Spleen (tissue), 11 donors: ENCODE results near the gene ALOX5AP. TPM values are rescaled to one million over a fixed set of nuclear protein-coding genes. Genes with fewer than 3 reads are reported as not detected.

Source experiments
- DNase-seq: peaks from one replicate; pipeline ENCODE4 v3.0.0-alpha.2; 2020
- H3K27ac ChIP-seq, 8 donors: fragments of 200-600 bp; sonication (generic) in 7 of 8; 1 replicate in 4 of 8; 2 replicates in 4 of 8; pipeline versions ENCODE4 v1.5.0 to v1.8.0; 2016 to 2021; ENCODE audit warnings: inconsistent platforms in 4 of 8, mild to moderate bottlenecking in 4 of 8, moderate library complexity in 1 of 8
- H3K27me3 ChIP-seq, 7 donors: fragments of 200-600 bp; sonication (generic) in 6 of 7; replicated peaks in 1 of 7; 1 replicate in 4 of 7; 2 replicates in 3 of 7; pipeline versions ENCODE4 v1.5.0 to v1.8.0; 2016 to 2021; ENCODE audit warnings: inconsistent platforms in 3 of 7, mild to moderate bottlenecking in 1 of 7
- H3K36me3 ChIP-seq, 6 donors: fragments of 200-600 bp; sonication (generic) in 5 of 6; 1 replicate in 4 of 6; 2 replicates in 2 of 6; pipeline versions ENCODE4 v1.5.0 to v1.8.0; 2016 to 2021; ENCODE audit warnings: inconsistent platforms in 2 of 6
- H3K4me1 ChIP-seq, 6 donors: fragments of 200-600 bp; sonication (generic) in 5 of 6; 1 replicate in 3 of 6; 2 replicates in 3 of 6; pipeline versions ENCODE4 v1.5.0 to v1.8.0; 2016 to 2021; ENCODE audit warnings: inconsistent platforms in 3 of 6
- H3K4me3 ChIP-seq, 8 donors: fragments of 200-600 bp; sonication (generic) in 7 of 8; 1 replicate in 4 of 8; 2 replicates in 4 of 8; pipeline versions ENCODE4 v1.5.0 to v1.8.0; 2016 to 2021; ENCODE audit warnings: inconsistent platforms in 4 of 8, mild to moderate bottlenecking in 4 of 8, moderate library complexity in 2 of 8
- H3K9me3 ChIP-seq, 8 donors: fragments of 200-600 bp; sonication (generic) in 7 of 8; 1 replicate in 4 of 8; 2 replicates in 4 of 8; pipeline versions ENCODE4 v1.5.0 to v1.8.0; 2016 to 2021; ENCODE audit warnings: inconsistent platforms in 4 of 8
- POLR2A ChIP-seq, 3 donors: fragments of 450-650 bp; IDR thresholded peaks; one replicate each; pipeline ENCODE4 v1.5.1; 2017; ENCODE audit warnings: antibody characterized with exemption in 3 of 3, mild to moderate bottlenecking in 1 of 3
- POLR2AphosphoS5 ChIP-seq, 3 donors: sonication (generic); formaldehyde crosslinking; IDR thresholded peaks; one replicate each; pipeline ENCODE4 v1.5.1; 2017; ENCODE audit warnings: antibody characterized with exemption in 3 of 3
- WGBS, 5 donors: extraction: QIAGEN DNeasy Blood & Tissue Kit in 3 of 5; methylation state at CpG; one replicate each; pipeline versions ENCODE4 v1.1.5 to v1.1.7; 2013 to 2018; 5-methylcytosine and 5-hydroxymethylcytosine counted together
- intact Hi-C: fragments of 100-400 bp; cut with DNase I; formaldehyde crosslinking; loops from one replicate; pipeline ENCODE4 v1.15.0; 2023; ENCODE audit warnings: low total_unique reads
- polyA plus RNA-seq, 3 donors: library from polyadenylated mRNA; stranded (reverse); fragments of 200-250 nt; gene quantifications; one replicate each; pipeline ENCODE4 v1.2.1, GENCODE V29; 2013
- total RNA-seq, 7 donors: library from RNA; depleted of rRNA in 3 of 7; stranded (reverse); fragments of >200 nt in 3 of 7; fragmentation: NEBNext Ultra II Directional in 4 of 7; extraction: Animal tissue kit (Norgen Biotek cat#: 25700) in 4 of 7; gene quantifications; one replicate each; pipeline versions ENCODE4 v1.1.0 to v1.2.1, GENCODE V29; 2016 to 2021
- TF ChIP-seq, protein P1 (sequence below), 11 experiments: fragments of 200-600 bp in 7 of 11; fragments of 450-650 bp in 4 of 11; sonication (generic) in 4 of 11; IDR thresholded peaks in 8 of 11; conservative IDR thresholded peaks in 3 of 11; 1 replicate in 7 of 11; 2 replicates in 4 of 11; pipeline versions ENCODE4 v1.4.0 to v1.8.0; 2016 to 2021; ENCODE audit warnings: antibody characterized with exemption in 11 of 11, inconsistent platforms in 4 of 11, mild to moderate bottlenecking in 1 of 11
- donor health status: healthy with polysubstance abuse.
- donor health status: DM: no; HTN: no; CAD: no; lungs with moderate emphysema.
- donor health status: DM: no; HTN: no; CAD: no.
- donor health status: Bipolar disorder and iron deficiency.
- donor health status: healthy.
- donor health status: DM: no; HTN: no; CAD: no.
- donor health status: DM: yes; HTN: yes; CAD: no.

Gene ALOX5AP
- total and polyA plus RNA-seq, 10 donors: 36.8 to 268 (median 70.0) TPM

GRCh38 chr13:30789166-30789862, 54.0 kb downstream of the ALOX5AP start:
- Histone ChIP-seq H3K36me3 (peaks cover 0 to 25% (median 0%) of the 10 kb centered on the region in 6 donors), H3K4me1 (peaks cover 0 to 15% (median 5%) of the 10 kb centered on the region in 6 donors), H3K4me3 (no peak overlapping the region), H3K27me3 (no peaks in the 10 kb centered on the region), H3K27ac (no peak overlapping the region), H3K9me3 (no peaks in the 10 kb centered on the region)
- intact Hi-C loops: no loop called here
- 67 to 86% (median 78%) methylated on average over 3 of the region's 3 CpGs for WGBS, 5 donors
- DNase-seq: no peak
- TF ChIP-seq POLR2A (IDR thresholded peaks at IDR 0.05) (no peak), POLR2AphosphoS5 (IDR thresholded peaks at IDR 0.05) (no peak)
- TF ChIP-seq, protein P1, sequence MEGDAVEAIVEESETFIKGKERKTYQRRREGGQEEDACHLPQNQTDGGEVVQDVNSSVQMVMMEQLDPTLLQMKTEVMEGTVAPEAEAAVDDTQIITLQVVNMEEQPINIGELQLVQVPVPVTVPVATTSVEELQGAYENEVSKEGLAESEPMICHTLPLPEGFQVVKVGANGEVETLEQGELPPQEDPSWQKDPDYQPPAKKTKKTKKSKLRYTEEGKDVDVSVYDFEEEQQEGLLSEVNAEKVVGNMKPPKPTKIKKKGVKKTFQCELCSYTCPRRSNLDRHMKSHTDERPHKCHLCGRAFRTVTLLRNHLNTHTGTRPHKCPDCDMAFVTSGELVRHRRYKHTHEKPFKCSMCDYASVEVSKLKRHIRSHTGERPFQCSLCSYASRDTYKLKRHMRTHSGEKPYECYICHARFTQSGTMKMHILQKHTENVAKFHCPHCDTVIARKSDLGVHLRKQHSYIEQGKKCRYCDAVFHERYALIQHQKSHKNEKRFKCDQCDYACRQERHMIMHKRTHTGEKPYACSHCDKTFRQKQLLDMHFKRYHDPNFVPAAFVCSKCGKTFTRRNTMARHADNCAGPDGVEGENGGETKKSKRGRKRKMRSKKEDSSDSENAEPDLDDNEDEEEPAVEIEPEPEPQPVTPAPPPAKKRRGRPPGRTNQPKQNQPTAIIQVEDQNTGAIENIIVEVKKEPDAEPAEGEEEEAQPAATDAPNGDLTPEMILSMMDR (IDR thresholded peaks at IDR 0.05 in 8 of 11, conservative IDR thresholded peaks at IDR 0.05 in 3 of 11): no peak

DNA sequence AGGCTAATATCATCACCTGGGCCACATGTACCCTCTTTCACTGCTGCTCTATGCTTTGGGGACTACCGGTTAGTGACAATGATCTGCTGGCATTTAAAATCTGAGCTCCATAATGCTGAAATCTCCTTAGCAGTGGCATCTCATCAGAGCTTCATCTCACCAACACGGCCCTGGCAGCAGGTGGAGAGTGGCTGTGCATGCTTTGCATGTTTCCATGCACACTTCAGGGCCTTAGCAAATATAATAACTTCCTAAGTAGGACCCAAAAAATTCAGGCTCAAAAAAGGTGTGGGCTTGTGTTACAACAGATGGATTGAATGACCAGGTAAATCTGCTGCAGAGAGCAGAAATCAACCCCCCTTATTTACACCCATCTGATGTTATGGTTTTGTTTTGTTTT, 55.2 kb downstream of the ALOX5AP start:
- peaks cover 0 to 13% (median 4%) of the 10 kb centered on the region in 6 donors for H3K4me1 ChIP-seq
- TF ChIP-seq POLR2AphosphoS5 (IDR thresholded peaks at IDR 0.05): no peak
- TF ChIP-seq, protein P1 (IDR thresholded peaks at IDR 0.05 in 8 of 11, conservative IDR thresholded peaks at IDR 0.05 in 3 of 11): no peak
- TF ChIP-seq POLR2A (IDR thresholded peaks at IDR 0.05): no peak
- H3K27ac ChIP-seq: no peak overlapping the region
- no peaks in the 10 kb centered on the region for H3K27me3 ChIP-seq
- H3K4me3 ChIP-seq: no peak overlapping the region
- no peaks in the 10 kb centered on the region for H3K9me3 ChIP-seq
- DNase-seq: no peak
- H3K36me3 ChIP-seq: peaks cover 0 to 25% (median 0%) of the 10 kb centered on the region in 6 donors
- 76 to 96% (median 92%) methylated on average over 2 of the region's 2 CpGs for WGBS, 5 donors
- intact Hi-C loops: no loop called here

GRCh38 chr13:30791354-30792001, 56.1 kb downstream of the ALOX5AP start:
- TF ChIP-seq POLR2A (IDR thresholded peaks at IDR 0.05): no peak
- TF ChIP-seq, protein P1 (IDR thresholded peaks at IDR 0.05 in 8 of 11, conservative IDR thresholded peaks at IDR 0.05 in 3 of 11): no peak
- TF ChIP-seq POLR2AphosphoS5 (IDR thresholded peaks at IDR 0.05): no peak

More at GRCh38 chr13:30791354-30792001, 56.1 kb downstream of the ALOX5AP start:
- H3K4me1 ChIP-seq: peaks cover 0 to 21% (median 8%) of the 10 kb centered on the region in 6 donors
- intact Hi-C loops: no loop called here
- no peaks in the 10 kb centered on the region for H3K9me3 ChIP-seq
- no peak for DNase-seq
- H3K4me3 ChIP-seq: no peak overlapping the region
- 77 to 96% (median 91%) methylated on average over 5 to 11 of the region's 11 CpGs for WGBS, 5 donors
- H3K36me3 ChIP-seq: peaks cover 0 to 25% (median 0%) of the 10 kb centered on the region in 6 donors
- no peak overlapping the region for H3K27ac ChIP-seq
- H3K27me3 ChIP-seq: no peaks in the 10 kb centered on the region
